Caco-2 (cell line): ENCODE measurements around the gene UNC80. TPM values are rescaled to one million over a fixed set of nuclear protein-coding genes. Genes with fewer than 3 reads are reported as not detected.

Experiments used
- BruUV-seq: library from RNA; stranded (reverse); fragments of 400-500 nt; replicated peaks from 2 replicates; lab custom pipeline; 2021; lab: Mats Ljungman, UMichigan
- CTCF ChIA-PET: fragments of 300-600 bp; sonication (Branson Sonifier 250); formaldehyde crosslinking; loops from one replicate; lab custom pipeline; 2022; ENCODE audit warnings: antibody characterized with exemption; lab: Charles Lee
- POLR2A ChIA-PET: fragments of 300-600 bp; sonication (Branson Sonifier 250); formaldehyde crosslinking; loops from one replicate; lab custom pipeline; 2022; ENCODE audit warnings: antibody characterized with exemption; lab: Charles Lee
- DNase-seq, 2 experiments: peaks; one replicate each; pipeline versions ENCODE4 v3.0.0 to v3.0.0-alpha.2; 2020 to 2022
- H3K27me3 ChIP-seq: replicated peaks from 2 replicates; pipeline ENCODE4 v1.6.0; 2011; ENCODE audit warnings: low read length; ENCODE audit not compliant: control insufficient read depth, insufficient read depth
- H3K36me3 ChIP-seq: 2 replicates; pipeline ENCODE4 v1.5.1; 2011; ENCODE audit warnings: low read length; ENCODE audit not compliant: control insufficient read depth, insufficient read depth
- H3K4me1 ChIP-seq: fragments of 250-450 bp; sonication (Bioruptor Pico); 2 replicates; pipeline ENCODE4 v1.5.1; 2020; ENCODE audit warnings: mild to moderate bottlenecking
- H3K4me3 ChIP-seq: 2 replicates; pipeline ENCODE4 v1.5.1; 2011; ENCODE audit warnings: low read depth, mild to moderate bottlenecking, control low read depth, low read length
- H3K9me3 ChIP-seq: fragments of 250-450 bp; sonication (Bioruptor Pico); 2 replicates; pipeline ENCODE4 v1.5.1; 2020; ENCODE audit warnings: mild to moderate bottlenecking, moderate library complexity
- H3K27ac Mint-ChIP-seq: one replicate; pipeline ENCODE4 v1.8.0; 2022; ENCODE audit warnings: mixed read lengths; ENCODE audit not compliant: unreplicated experiment
- H3K27me3 Mint-ChIP-seq: one replicate; pipeline ENCODE4 v1.8.0; 2022; ENCODE audit warnings: mixed read lengths; ENCODE audit not compliant: insufficient read depth, unreplicated experiment
- H3K36me3 Mint-ChIP-seq: one replicate; pipeline ENCODE4 v1.8.0; 2022; ENCODE audit warnings: mild to moderate bottlenecking, mixed read lengths; ENCODE audit not compliant: insufficient read depth, unreplicated experiment
- H3K4me1 Mint-ChIP-seq: one replicate; pipeline ENCODE4 v1.8.0; 2022; ENCODE audit warnings: low read depth, mixed read lengths; ENCODE audit not compliant: unreplicated experiment
- H3K4me3 Mint-ChIP-seq: one replicate; pipeline ENCODE4 v1.8.0; 2022; ENCODE audit warnings: mild to moderate bottlenecking, moderate library complexity, mixed read lengths; ENCODE audit not compliant: unreplicated experiment
- H3K9me3 Mint-ChIP-seq: one replicate; pipeline ENCODE4 v1.8.0; 2022; ENCODE audit warnings: mixed read lengths; ENCODE audit not compliant: unreplicated experiment
- intact Hi-C: fragments of 100-400 bp; cut with micrococcal nuclease; formaldehyde crosslinking; loops from one replicate; pipeline ENCODE4 v1.10.0; 2022; ENCODE audit not compliant: unreplicated experiment
- total RNA-seq: library from RNA; stranded (reverse); gene quantifications from 2 replicates; pipeline ENCODE4 v1.2.3, GENCODE V29; 2022
- TF ChIP-seq, protein P1 (sequence below), 2 experiments: fragments of 200-600 bp in 1 of 2; IDR thresholded peaks; 1 replicate in 1 of 2; 2 replicates in 1 of 2; pipeline versions ENCODE4 v1.5.1 to v1.8.0; 2011 to 2022; ENCODE audit warnings: antibody characterized with exemption in 1 of 2, control low read depth in 1 of 2, inconsistent platforms in 1 of 2, low read depth in 1 of 2, low read length in 1 of 2, mild to moderate bottlenecking in 1 of 2, moderate library complexity in 1 of 2; ENCODE audit not compliant: insufficient read depth in 1 of 2, severe bottlenecking in 1 of 2, unreplicated experiment in 1 of 2

Gene UNC80
- total RNA-seq, 1 experiment from 2014 or later, result not detected

GRCh38 chr2:209969692-209970091 is 198.1 kb downstream of the UNC80 start:
- Histone ChIP-seq H3K4me1 (0 out of 2 replicates have a peak, but pooled peaks cover 8% of the 10 kb centered on the region), H3K4me3 (no peak overlapping the region), H3K36me3 (no peaks in the 10 kb centered on the region), H3K9me3 (no peaks in the 10 kb centered on the region), H3K27me3 (no peaks in the 10 kb centered on the region)
- H3K36me3 Mint-ChIP-seq, result no peaks in the 10 kb centered on the region
- DNase-seq, result no peak
- peaks cover 10% of the 10 kb centered on the region for H3K4me1 Mint-ChIP-seq
- H3K4me3 Mint-ChIP-seq, result no peak overlapping the region
- peak overlapping the region; percentile 79 for H3K27ac Mint-ChIP-seq
- no TSS peak for BruUV-seq
- POLR2A ChIA-PET, result no interaction called here
- H3K9me3 Mint-ChIP-seq, result no peaks in the 10 kb centered on the region
- CTCF ChIA-PET, result interaction anchor here (1.0 to 1.5 kb wide), 2 partner anchors 9 kb away, joined by 4 to 9 read pairs; no protein-coding TSS in a partner anchor
- H3K27me3 Mint-ChIP-seq, result no peaks in the 10 kb centered on the region
- TF ChIP-seq, protein P1, sequence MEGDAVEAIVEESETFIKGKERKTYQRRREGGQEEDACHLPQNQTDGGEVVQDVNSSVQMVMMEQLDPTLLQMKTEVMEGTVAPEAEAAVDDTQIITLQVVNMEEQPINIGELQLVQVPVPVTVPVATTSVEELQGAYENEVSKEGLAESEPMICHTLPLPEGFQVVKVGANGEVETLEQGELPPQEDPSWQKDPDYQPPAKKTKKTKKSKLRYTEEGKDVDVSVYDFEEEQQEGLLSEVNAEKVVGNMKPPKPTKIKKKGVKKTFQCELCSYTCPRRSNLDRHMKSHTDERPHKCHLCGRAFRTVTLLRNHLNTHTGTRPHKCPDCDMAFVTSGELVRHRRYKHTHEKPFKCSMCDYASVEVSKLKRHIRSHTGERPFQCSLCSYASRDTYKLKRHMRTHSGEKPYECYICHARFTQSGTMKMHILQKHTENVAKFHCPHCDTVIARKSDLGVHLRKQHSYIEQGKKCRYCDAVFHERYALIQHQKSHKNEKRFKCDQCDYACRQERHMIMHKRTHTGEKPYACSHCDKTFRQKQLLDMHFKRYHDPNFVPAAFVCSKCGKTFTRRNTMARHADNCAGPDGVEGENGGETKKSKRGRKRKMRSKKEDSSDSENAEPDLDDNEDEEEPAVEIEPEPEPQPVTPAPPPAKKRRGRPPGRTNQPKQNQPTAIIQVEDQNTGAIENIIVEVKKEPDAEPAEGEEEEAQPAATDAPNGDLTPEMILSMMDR (IDR thresholded peaks at IDR 0.05; ENCODE audit: insufficient read depth in 1 of 2, low read depth in 1 of 2, low read length in 1 of 2, severe bottlenecking in 1 of 2, unreplicated experiment in 1 of 2), result no peak
- intact Hi-C loops, result loop anchor here (1.0 to 10.0 kb wide), 2 partner anchors 33 to 395 kb away; partner anchors contain the start of gene RPE

GRCh38 chr2:209970271-209970670 is 198.6 kb downstream of the UNC80 start:
- Mint-ChIP-seq H3K9me3 (no peaks in the 10 kb centered on the region), H3K4me3 (no peak overlapping the region), H3K27ac (peak overlapping the region; percentile 79), H3K36me3 (no peaks in the 10 kb centered on the region), H3K27me3 (no peaks in the 10 kb centered on the region), H3K4me1 (peaks cover 10% of the 10 kb centered on the region)
- H3K36me3 ChIP-seq, result no peaks in the 10 kb centered on the region
- peak in 1 of 2 experiments; percentile 57 for DNase-seq
- 0 out of 2 replicates have a peak, but pooled peaks cover 8% of the 10 kb centered on the region for H3K4me1 ChIP-seq
- ChIA-PET POLR2A (no interaction called here), CTCF (interaction anchor here (1.5 kb wide), 1 partner anchor 9 kb away, joined by 9 read pairs; no protein-coding TSS in a partner anchor)
- no peaks in the 10 kb centered on the region for H3K27me3 ChIP-seq
- TF ChIP-seq, protein P1 (IDR thresholded peaks at IDR 0.05; ENCODE audit: insufficient read depth in 1 of 2, low read depth in 1 of 2, low read length in 1 of 2, severe bottlenecking in 1 of 2, unreplicated experiment in 1 of 2), result no peak
- intact Hi-C loops, result loop anchor here (1.0 kb wide), 1 partner anchor 32 kb away; the partner anchor contains the start of gene RPE
- H3K9me3 ChIP-seq, result no peaks in the 10 kb centered on the region
- no TSS peak for BruUV-seq
- no peak overlapping the region for H3K4me3 ChIP-seq

DNA sequence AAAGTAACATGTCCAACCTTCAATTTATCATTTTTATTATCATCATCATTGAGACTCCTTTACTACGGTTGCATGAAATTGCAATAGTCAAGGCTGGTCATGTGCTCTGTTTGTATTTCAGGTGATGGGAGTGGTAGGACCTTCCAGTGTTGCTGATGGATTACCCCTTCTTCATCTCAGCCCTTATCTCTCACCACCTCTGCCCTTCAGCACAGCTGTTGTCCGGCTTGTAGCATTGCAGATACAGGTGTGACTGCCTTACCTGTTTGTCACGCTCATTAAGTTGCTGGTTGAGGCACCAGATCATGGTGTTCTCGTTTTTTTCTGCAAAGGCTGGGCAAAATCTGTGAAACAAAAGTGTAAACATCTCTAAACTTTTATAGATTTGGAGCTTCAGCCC is 199.1 kb downstream of the UNC80 start:
- intact Hi-C loops, result loop anchor here (1.0 kb wide), 1 partner anchor 32 kb away; the partner anchor contains the start of gene RPE
- ChIA-PET POLR2A (no interaction called here), CTCF (interaction anchor here (1.5 kb wide), 1 partner anchor 10 kb away, joined by 9 read pairs; no protein-coding TSS in a partner anchor)
- BruUV-seq, result no TSS peak
- Histone ChIP-seq H3K27me3 (no peaks in the 10 kb centered on the region), H3K9me3 (no peaks in the 10 kb centered on the region), H3K36me3 (no peaks in the 10 kb centered on the region), H3K4me1 (0 out of 2 replicates have a peak, but pooled peaks cover 8% of the 10 kb centered on the region), H3K4me3 (no peak overlapping the region)
- H3K36me3 Mint-ChIP-seq, result no peaks in the 10 kb centered on the region
- peak; percentile 45 to 53 for DNase-seq
- no peaks in the 10 kb centered on the region for H3K9me3 Mint-ChIP-seq
- no peak overlapping the region for H3K4me3 Mint-ChIP-seq
- H3K27ac Mint-ChIP-seq, result peak overlapping the region; percentile 79
- peaks cover 10% of the 10 kb centered on the region for H3K4me1 Mint-ChIP-seq
- no peaks in the 10 kb centered on the region for H3K27me3 Mint-ChIP-seq
- TF ChIP-seq, protein P1 (IDR thresholded peaks at IDR 0.05; ENCODE audit: insufficient read depth in 1 of 2, low read depth in 1 of 2, low read length in 1 of 2, severe bottlenecking in 1 of 2, unreplicated experiment in 1 of 2), result no peak
